Measurements from ENCODE around the gene SMIM24. TPM values are rescaled to one million over a fixed set of nuclear protein-coding genes. Genes with fewer than 3 reads are reported as not detected.

Gene SMIM24
- total RNA-seq, 1 experiment from 2014 or later = 1.9 TPM

- Histone ChIP-seq H3K4me1 (ENCODE audit: insufficient read depth, low read length) (no peaks in the 10 kb centered on the region), H3K27me3 (ENCODE audit: insufficient read depth, low read length) (no peaks in the 10 kb centered on the region), H4K91ac (ENCODE audit: insufficient read length, low read depth, low read length) (no peak overlapping the region), H2BK20ac (ENCODE audit: low read depth, low read length, poor library complexity, severe bottlenecking) (no peak overlapping the region), H4K5ac (ENCODE audit: insufficient read length, low read depth, low read length) (no peak overlapping the region), H4K8ac (replicated peaks; ENCODE audit: insufficient read length, low read depth, low read length) (no peak overlapping the region), H3K4ac (ENCODE audit: low read depth, low read length) (no peak overlapping the region), H2BK120ac (ENCODE audit: low read depth, low read length, poor library complexity, severe bottlenecking) (no peak overlapping the region), H3K79me1 (ENCODE audit: insufficient read depth, low read depth, low read length, poor library complexity, severe bottlenecking) (no peaks in the 10 kb centered on the region), H2BK5ac (ENCODE audit: insufficient read length, low read length) (no peak overlapping the region), H3K9ac (ENCODE audit: extremely low read depth, insufficient read length, low read length) (no peak overlapping the region), H2BK15ac (ENCODE audit: low read depth, low read length) (no peak overlapping the region), H3K56ac (ENCODE audit: insufficient read length, low read depth, low read length) (no peak overlapping the region), H3K27ac (ENCODE audit: insufficient read length, low read depth, low read length) (no peak overlapping the region), H3K79me2 (ENCODE audit: insufficient read depth, low read length) (no peaks in the 10 kb centered on the region), H3T11ph (ENCODE audit: low read length) (no peak overlapping the region), H3K4me2 (ENCODE audit: insufficient read depth, insufficient read length, low read length) (no peak overlapping the region), H3K23me2 (ENCODE audit: insufficient read length, low read depth, low read length, poor library complexity, severe bottlenecking) (no peaks in the 10 kb centered on the region), H2AFZ (ENCODE audit: low read length) (no peak overlapping the region), H3K18ac (ENCODE audit: insufficient read length, low read depth, low read length) (no peak overlapping the region), H3K9me3 (ENCODE audit: control insufficient read depth, low read depth, low read length) (no peaks in the 10 kb centered on the region), H2AK5ac (ENCODE audit: insufficient read length, low read length) (no peak overlapping the region), H4K20me1 (ENCODE audit: control insufficient read depth, insufficient read depth, insufficient read length) (no peaks in the 10 kb centered on the region), H3K23ac (ENCODE audit: insufficient read length, low read depth, low read length) (no peak overlapping the region), H3K14ac (ENCODE audit: insufficient read depth, low read length) (no peak overlapping the region), H2BK12ac (ENCODE audit: insufficient read length, low read depth, low read length) (no peak overlapping the region)
- Mint-ChIP-seq H3K4me1 (no peaks in the 10 kb centered on the region), H3K27ac (no peak overlapping the region), H3K36me3 (ENCODE audit: insufficient read depth in 1 of 3, low read depth in 3 of 3) (peaks cover 12 to 36% (median 35%) of the 10 kb centered on the region in 3 experiments; a peak in 6 of 7 replicates), H3K4me3 (no peak overlapping the region), H3K27me3 (ENCODE audit: low read depth) (no peaks in the 10 kb centered on the region), H3K9me3 (no peaks in the 10 kb centered on the region)
- DNase-seq = no peak
- TF ChIP-seq CTCF (conservative IDR thresholded peaks at IDR 0.05) = no peak
- WGBS (ENCODE audit: extremely low coverage, insufficient read length, low lambda C conversion rate) = no CpG with 5 or more reads among the region's 14 CpGs
Measured at GRCh38 chr19:3528080-3528479, 47.8 kb upstream of the SMIM24 start.

All from H9 (cell line).